Activated CD4-positive, alpha-beta T cell treated with anti-CD3 and anti-CD28 coated beads, Interleukin-2, amount 50 U/mL, for 4 hours (primary cell): ENCODE results near the gene DDX51.

Experiments used
- DNase-seq, 2 experiments: peaks; one replicate each; pipeline ENCODE4 v3.0.0-alpha.2; 2020

DDX51 gene

GRCh38 chr12:132178801-132179401, 34.8 kb upstream of the DDX51 start:
- peak; percentile 54 to 62 for DNase-seq

- no peak for DNase-seq
Observed at GRCh38 chr12:132178316-132178715, 34.2 kb upstream of the DDX51 start.

GRCh38 chr12:132176920-132177551, 32.9 kb upstream of the DDX51 start:
- DNase-seq, result no peak

GRCh38 chr12:132176385-132176919, 32.3 kb upstream of the DDX51 start:
- DNase-seq, result no peak

- DNase-seq, result no peak
Observed at GRCh38 chr12:132175496-132176384, 31.6 kb upstream of the DDX51 start.

GRCh38 chr12:132174839-132175490, 30.8 kb upstream of the DDX51 start:
- DNase-seq, result no peak

GRCh38 chr12:132174015-132174838, 30.1 kb upstream of the DDX51 start:
- DNase-seq, result no peak

- DNase-seq, result peak in 1 of 2 experiments; percentile 27
Observed at GRCh38 chr12:132173135-132174014, 29.3 kb upstream of the DDX51 start.

GRCh38 chr12:132172619-132173018, 28.5 kb upstream of the DDX51 start:
- no peak for DNase-seq

- DNase-seq, result no peak
Observed at GRCh38 chr12:132171968-132172521, 27.9 kb upstream of the DDX51 start.

GRCh38 chr12:132171293-132171967, 27.3 kb upstream of the DDX51 start:
- DNase-seq, result no peak

- DNase-seq, result no peak
Observed at GRCh38 chr12:132170637-132171292, 26.6 kb upstream of the DDX51 start.

GRCh38 chr12:132170094-132170636, 26.0 kb upstream of the DDX51 start:
- no peak for DNase-seq

GRCh38 chr12:132169376-132169775, 25.3 kb upstream of the DDX51 start:
- no peak for DNase-seq

GRCh38 chr12:132168311-132169031, 24.4 kb upstream of the DDX51 start:
- DNase-seq, result no peak

- DNase-seq, result no peak
Observed at GRCh38 chr12:132167611-132168310, 23.6 kb upstream of the DDX51 start.

- no peak for DNase-seq
Observed at GRCh38 chr12:132166801-132167591, 22.9 kb upstream of the DDX51 start.
